ENCODE data around the gene C10orf71.

Gene C10orf71

DNA sequence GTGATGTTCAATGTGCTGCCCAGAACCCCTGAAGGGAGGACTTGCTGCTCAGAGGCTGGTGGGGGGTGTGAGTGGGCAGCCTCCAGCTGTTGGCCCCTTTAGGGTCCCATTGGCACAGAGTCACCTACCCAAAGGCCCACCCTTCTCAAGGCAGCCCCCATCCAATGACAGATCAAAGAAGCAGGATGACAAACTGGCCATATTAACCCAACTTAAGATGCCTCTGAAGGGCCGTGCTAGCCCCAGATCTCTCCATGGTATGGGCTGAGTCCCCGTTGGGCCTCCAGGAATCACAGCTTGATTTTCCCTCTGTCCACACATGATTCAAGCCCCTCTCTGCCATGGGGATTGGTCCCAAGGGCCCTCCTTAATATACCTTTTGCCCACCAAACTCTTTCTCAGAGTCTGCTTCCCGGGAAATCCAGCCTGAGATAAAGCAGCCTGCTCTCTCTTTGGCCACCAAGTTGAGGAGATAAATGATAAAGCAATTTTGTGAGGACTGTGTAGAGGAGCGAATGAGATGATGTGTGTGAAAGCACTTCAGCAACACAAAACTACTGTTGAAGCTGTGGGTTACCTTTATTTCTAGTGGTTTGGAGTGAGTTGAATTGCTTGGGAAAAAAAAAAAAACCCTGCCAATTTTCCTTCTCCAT is 38.2 kb upstream of the C10orf71 start:
- H3K4me3 ChIP-seq (ENCODE audit: low read length) = no peak overlapping the region
- no peaks in the 10 kb centered on the region for H3K4me1 ChIP-seq (ENCODE audit: insufficient read depth, low read length)
- H3K27me3 ChIP-seq (ENCODE audit: insufficient read depth, low read length) = no peaks in the 10 kb centered on the region
- no peaks in the 10 kb centered on the region for H3K36me3 ChIP-seq (ENCODE audit: insufficient read depth, low read depth, low read length)
- no peak overlapping the region for H3K9ac ChIP-seq (ENCODE audit: low read depth, low read length)
- H3K9me3 ChIP-seq (ENCODE audit: insufficient read depth, low read depth, low read length) = peaks cover 11% of the 10 kb centered on the region; the same call in 1 of the 2 replicates
- H3K27ac ChIP-seq (ENCODE audit: low read length) = no peak overlapping the region

GRCh38 chr10:49263591-49263990 is 35.4 kb upstream of the C10orf71 start:
- H3K4me1 ChIP-seq (ENCODE audit: insufficient read depth, low read length) = no peaks in the 10 kb centered on the region
- no peak overlapping the region for H3K9ac ChIP-seq (ENCODE audit: low read depth, low read length)
- H3K27me3 ChIP-seq (ENCODE audit: insufficient read depth, low read length) = no peaks in the 10 kb centered on the region
- H3K36me3 ChIP-seq (ENCODE audit: insufficient read depth, low read depth, low read length) = no peaks in the 10 kb centered on the region
- H3K9me3 ChIP-seq (ENCODE audit: insufficient read depth, low read depth, low read length) = peaks cover 33% of the 10 kb centered on the region
- no peak overlapping the region for H3K27ac ChIP-seq (ENCODE audit: low read length)
- H3K4me3 ChIP-seq (ENCODE audit: low read length) = no peak overlapping the region

GRCh38 chr10:49264177-49264677 is 34.7 kb upstream of the C10orf71 start:
- no peak overlapping the region for H3K27ac ChIP-seq (ENCODE audit: low read length)
- no peaks in the 10 kb centered on the region for H3K27me3 ChIP-seq (ENCODE audit: insufficient read depth, low read length)
- no peaks in the 10 kb centered on the region for H3K4me1 ChIP-seq (ENCODE audit: insufficient read depth, low read length)
- peaks cover 33% of the 10 kb centered on the region for H3K9me3 ChIP-seq (ENCODE audit: insufficient read depth, low read depth, low read length)
- H3K4me3 ChIP-seq (ENCODE audit: low read length) = no peak overlapping the region
- no peaks in the 10 kb centered on the region for H3K36me3 ChIP-seq (ENCODE audit: insufficient read depth, low read depth, low read length)
- H3K9ac ChIP-seq (ENCODE audit: low read depth, low read length) = no peak overlapping the region

GRCh38 chr10:49265885-49266284 is 33.1 kb upstream of the C10orf71 start:
- no peak overlapping the region for H3K27ac ChIP-seq (ENCODE audit: low read length)
- no peaks in the 10 kb centered on the region for H3K27me3 ChIP-seq (ENCODE audit: insufficient read depth, low read length)
- peaks cover 33% of the 10 kb centered on the region for H3K9me3 ChIP-seq (ENCODE audit: insufficient read depth, low read depth, low read length)
- H3K9ac ChIP-seq (ENCODE audit: low read depth, low read length) = no peak overlapping the region
- H3K4me1 ChIP-seq (ENCODE audit: insufficient read depth, low read length) = no peaks in the 10 kb centered on the region
- no peaks in the 10 kb centered on the region for H3K36me3 ChIP-seq (ENCODE audit: insufficient read depth, low read depth, low read length)
- H3K4me3 ChIP-seq (ENCODE audit: low read length) = no peak overlapping the region

GRCh38 chr10:49268185-49268584 is 30.8 kb upstream of the C10orf71 start:
- Histone ChIP-seq H3K27ac (ENCODE audit: low read length) (no peak overlapping the region), H3K9ac (ENCODE audit: low read depth, low read length) (no peak overlapping the region), H3K4me3 (ENCODE audit: low read length) (no peak overlapping the region), H3K4me1 (ENCODE audit: insufficient read depth, low read length) (no peaks in the 10 kb centered on the region), H3K27me3 (ENCODE audit: insufficient read depth, low read length) (no peaks in the 10 kb centered on the region), H3K9me3 (ENCODE audit: insufficient read depth, low read depth, low read length) (peaks cover 33% of the 10 kb centered on the region), H3K36me3 (ENCODE audit: insufficient read depth, low read depth, low read length) (no peaks in the 10 kb centered on the region)

- H3K36me3 ChIP-seq (ENCODE audit: insufficient read depth, low read depth, low read length) = no peaks in the 10 kb centered on the region
- H3K9me3 ChIP-seq (ENCODE audit: insufficient read depth, low read depth, low read length) = peaks cover 33% of the 10 kb centered on the region
- H3K27ac ChIP-seq (ENCODE audit: low read length) = no peak overlapping the region
- H3K4me1 ChIP-seq (ENCODE audit: insufficient read depth, low read length) = no peaks in the 10 kb centered on the region
- no peaks in the 10 kb centered on the region for H3K27me3 ChIP-seq (ENCODE audit: insufficient read depth, low read length)
- H3K9ac ChIP-seq (ENCODE audit: low read depth, low read length) = no peak overlapping the region
- H3K4me3 ChIP-seq (ENCODE audit: low read length) = no peak overlapping the region
Observed at GRCh38 chr10:49269523-49269922, 29.4 kb upstream of the C10orf71 start.

- peaks cover 24% of the 10 kb centered on the region for H3K9me3 ChIP-seq (ENCODE audit: insufficient read depth, low read depth, low read length)
- no peaks in the 10 kb centered on the region for H3K36me3 ChIP-seq (ENCODE audit: insufficient read depth, low read depth, low read length)
- H3K27ac ChIP-seq (ENCODE audit: low read length) = no peak overlapping the region
- H3K9ac ChIP-seq (ENCODE audit: low read depth, low read length) = no peak overlapping the region
- no peak overlapping the region for H3K4me3 ChIP-seq (ENCODE audit: low read length)
- H3K27me3 ChIP-seq (ENCODE audit: insufficient read depth, low read length) = no peaks in the 10 kb centered on the region
- no peaks in the 10 kb centered on the region for H3K4me1 ChIP-seq (ENCODE audit: insufficient read depth, low read length)
Observed at GRCh38 chr10:49270565-49270964, 28.4 kb upstream of the C10orf71 start.

DNA sequence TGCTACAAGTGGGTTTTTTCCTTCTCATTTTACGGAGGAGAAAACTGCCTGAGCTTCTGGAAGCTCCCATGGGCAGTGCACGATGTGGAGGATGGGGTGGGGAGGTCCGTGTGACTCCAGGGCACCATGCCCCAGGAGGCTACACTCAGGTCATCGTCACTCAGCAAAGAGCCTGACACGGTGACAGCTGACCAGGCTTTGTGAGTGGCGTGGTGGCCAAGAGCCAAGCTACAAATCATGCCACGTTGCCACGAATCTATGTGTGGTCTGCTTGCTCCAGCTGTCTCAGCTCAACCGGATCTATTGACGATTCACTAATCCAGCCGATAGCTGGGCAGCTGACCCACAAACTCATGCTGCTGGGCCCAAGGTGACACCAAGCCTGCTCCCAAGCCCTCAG is 27.6 kb upstream of the C10orf71 start:
- Histone ChIP-seq H3K4me3 (ENCODE audit: low read length) (no peak overlapping the region), H3K9ac (ENCODE audit: low read depth, low read length) (no peak overlapping the region), H3K4me1 (ENCODE audit: insufficient read depth, low read length) (no peaks in the 10 kb centered on the region), H3K9me3 (ENCODE audit: insufficient read depth, low read depth, low read length) (peaks cover 16% of the 10 kb centered on the region), H3K27me3 (ENCODE audit: insufficient read depth, low read length) (no peaks in the 10 kb centered on the region), H3K27ac (ENCODE audit: low read length) (no peak overlapping the region), H3K36me3 (ENCODE audit: insufficient read depth, low read depth, low read length) (no peaks in the 10 kb centered on the region)

- Histone ChIP-seq H3K36me3 (ENCODE audit: insufficient read depth, low read depth, low read length) (no peaks in the 10 kb centered on the region), H3K4me3 (ENCODE audit: low read length) (no peak overlapping the region), H3K4me1 (ENCODE audit: insufficient read depth, low read length) (no peaks in the 10 kb centered on the region), H3K27ac (ENCODE audit: low read length) (no peak overlapping the region), H3K27me3 (ENCODE audit: insufficient read depth, low read length) (no peaks in the 10 kb centered on the region), H3K9me3 (ENCODE audit: insufficient read depth, low read depth, low read length) (peaks cover 5% of the 10 kb centered on the region; the same call in 1 of the 2 replicates), H3K9ac (ENCODE audit: low read depth, low read length) (no peak overlapping the region)
Observed at GRCh38 chr10:49272251-49273081, 26.5 kb upstream of the C10orf71 start.

DNA sequence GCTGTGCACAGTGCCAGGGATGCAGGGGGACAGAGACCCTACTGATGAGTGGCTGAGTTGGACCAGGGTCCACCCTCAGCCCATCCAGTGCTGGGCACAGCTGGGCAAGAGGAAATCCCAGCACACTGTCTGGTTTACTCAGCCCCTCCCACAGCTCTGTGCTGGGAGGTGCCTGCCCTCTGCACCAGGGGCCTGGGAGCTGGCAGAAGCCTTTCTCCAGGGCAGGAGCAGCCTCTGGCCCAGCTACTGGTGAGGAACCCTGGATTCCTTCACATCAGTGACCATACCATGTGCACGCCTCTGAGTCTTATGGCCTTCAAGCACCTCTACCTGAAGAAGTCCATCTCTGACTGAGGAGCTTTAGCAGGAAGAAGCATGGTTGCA is 25.9 kb upstream of the C10orf71 start:
- Histone ChIP-seq H3K4me3 (ENCODE audit: low read length) (no peak overlapping the region), H3K27ac (ENCODE audit: low read length) (no peak overlapping the region), H3K4me1 (ENCODE audit: insufficient read depth, low read length) (no peaks in the 10 kb centered on the region), H3K9ac (ENCODE audit: low read depth, low read length) (no peak overlapping the region), H3K36me3 (ENCODE audit: insufficient read depth, low read depth, low read length) (no peaks in the 10 kb centered on the region), H3K27me3 (ENCODE audit: insufficient read depth, low read length) (no peaks in the 10 kb centered on the region), H3K9me3 (ENCODE audit: insufficient read depth, low read depth, low read length) (no peaks in the 10 kb centered on the region)

DNA sequence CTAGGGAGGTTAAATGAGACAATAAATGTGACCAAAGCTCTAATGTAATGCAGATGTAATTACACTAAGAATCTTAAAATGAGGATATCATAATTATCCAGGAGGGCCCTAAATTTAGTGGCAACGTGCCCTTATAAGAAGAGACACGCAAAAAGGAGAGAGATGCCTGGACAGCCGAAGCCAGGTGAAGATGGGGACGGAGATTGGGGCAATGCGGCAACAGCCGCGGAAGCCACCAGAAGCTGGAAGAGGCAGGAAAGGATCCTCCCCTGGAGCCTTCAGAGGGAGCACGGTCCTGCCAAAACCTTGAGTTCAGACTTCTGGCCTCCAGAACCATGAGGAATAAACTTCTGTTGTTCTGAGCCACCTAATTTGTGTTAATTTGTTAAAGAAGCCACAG is 25.3 kb upstream of the C10orf71 start:
- Histone ChIP-seq H3K27ac (ENCODE audit: low read length) (no peak overlapping the region), H3K36me3 (ENCODE audit: insufficient read depth, low read depth, low read length) (no peaks in the 10 kb centered on the region), H3K9ac (ENCODE audit: low read depth, low read length) (no peak overlapping the region), H3K4me3 (ENCODE audit: low read length) (no peak overlapping the region), H3K9me3 (ENCODE audit: insufficient read depth, low read depth, low read length) (no peaks in the 10 kb centered on the region), H3K27me3 (ENCODE audit: insufficient read depth, low read length) (no peaks in the 10 kb centered on the region), H3K4me1 (ENCODE audit: insufficient read depth, low read length) (no peaks in the 10 kb centered on the region)

DNA sequence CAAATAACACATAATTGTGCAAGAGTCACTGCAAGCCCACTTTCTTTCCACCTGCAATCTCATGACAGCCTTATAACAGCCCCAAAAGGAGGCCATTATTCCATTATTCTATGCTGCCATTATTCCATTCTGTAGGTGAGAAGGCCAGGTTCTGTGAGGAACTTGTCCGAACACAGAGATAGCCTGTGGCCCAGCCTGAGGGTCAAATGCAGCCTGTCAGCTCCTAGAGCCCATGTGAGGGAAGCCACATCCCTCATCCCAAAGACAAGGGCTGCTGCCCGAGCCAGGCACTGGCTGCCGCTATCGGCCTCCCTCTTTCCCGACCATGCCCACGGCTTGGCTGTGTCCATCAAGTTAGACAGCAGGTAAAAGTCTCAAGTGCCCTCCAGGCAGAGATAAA is 24.1 kb upstream of the C10orf71 start:
- Histone ChIP-seq H3K4me3 (ENCODE audit: low read length) (no peak overlapping the region), H3K9ac (ENCODE audit: low read depth, low read length) (no peak overlapping the region), H3K27me3 (ENCODE audit: insufficient read depth, low read length) (no peaks in the 10 kb centered on the region), H3K9me3 (ENCODE audit: insufficient read depth, low read depth, low read length) (no peaks in the 10 kb centered on the region), H3K27ac (ENCODE audit: low read length) (no peak overlapping the region), H3K4me1 (ENCODE audit: insufficient read depth, low read length) (no peaks in the 10 kb centered on the region), H3K36me3 (ENCODE audit: insufficient read depth, low read depth, low read length) (no peaks in the 10 kb centered on the region)

Data from iPS-20b (cell line).